ENCODE results near the gene MTG1. TPM values are rescaled to one million over a fixed set of nuclear protein-coding genes. Genes with fewer than 3 reads are reported as not detected.

The MTG1 gene
- total and polyA plus RNA-seq, 2 donors (not counting 1 experiment from before 2014, with no cell fraction given), result 23.9 to 25.3 TPM

DNA sequence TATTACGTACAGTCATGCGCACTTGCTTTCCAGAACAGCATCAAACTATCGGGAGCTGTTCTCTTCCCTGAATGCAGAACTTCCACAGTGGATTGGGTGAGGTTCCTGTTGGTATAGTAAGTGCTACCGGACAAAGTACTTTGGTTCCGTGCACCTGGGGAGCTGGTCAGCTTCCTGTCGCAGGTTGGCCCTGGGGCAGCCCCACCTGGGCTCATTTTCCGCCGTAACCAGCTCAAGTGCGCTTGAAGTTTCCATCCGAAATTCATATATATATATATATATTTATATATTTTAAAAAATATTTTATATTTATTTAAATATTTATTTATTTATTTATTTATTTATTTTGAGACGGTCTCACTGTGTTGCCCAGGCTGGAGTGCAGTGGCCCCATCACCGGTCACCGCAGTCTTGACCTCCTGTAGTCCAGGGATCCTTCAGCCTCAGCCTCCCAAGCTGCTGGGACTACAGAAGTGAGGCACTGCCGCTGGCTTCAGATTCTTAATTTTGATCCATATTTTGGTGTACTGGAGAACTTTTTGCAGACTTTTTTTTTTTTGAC lies 66.3 kb downstream of the MTG1 start:
- Histone ChIP-seq H2AFZ (ENCODE audit: low read length) (no peak overlapping the region), H3K27ac (ENCODE audit: insufficient read depth, low read length) (no peak overlapping the region), H3K4me1 (ENCODE audit: control insufficient read depth, extremely low read depth, insufficient read depth, low read length) (no peaks in the 10 kb centered on the region), H3K27me3 (ENCODE audit: control insufficient read depth, insufficient read depth, low read length) (no peaks in the 10 kb centered on the region), H4K20me1 (ENCODE audit: control insufficient read depth, extremely low read depth, insufficient read depth, low read length) (no peaks in the 10 kb centered on the region), H3K79me2 (ENCODE audit: control insufficient read depth, insufficient read depth, low read length) (no peaks in the 10 kb centered on the region), H3K9ac (ENCODE audit: insufficient read depth, low read length) (no peak overlapping the region), H3K9me3 (ENCODE audit: control insufficient read depth, insufficient read depth, low read depth, low read length) (no peaks in the 10 kb centered on the region), H3K4me2 (ENCODE audit: extremely low read depth, insufficient read depth, low read length) (no peak overlapping the region), H3K4me3 (replicated peaks in 1 of 4; ENCODE audit: control extremely low read depth in 1 of 4, insufficient read depth in 1 of 4, low read depth in 3 of 4, low read length in 4 of 4) (no peak overlapping the region), H3K36me3 (ENCODE audit: control insufficient read depth, insufficient read depth, low read length) (no peaks in the 10 kb centered on the region)
- no peak for TF ChIP-seq EZH2 (IDR thresholded peaks at IDR 0.05; ENCODE audit: low read length, missing control alignments)
- TF ChIP-seq, protein P1, sequence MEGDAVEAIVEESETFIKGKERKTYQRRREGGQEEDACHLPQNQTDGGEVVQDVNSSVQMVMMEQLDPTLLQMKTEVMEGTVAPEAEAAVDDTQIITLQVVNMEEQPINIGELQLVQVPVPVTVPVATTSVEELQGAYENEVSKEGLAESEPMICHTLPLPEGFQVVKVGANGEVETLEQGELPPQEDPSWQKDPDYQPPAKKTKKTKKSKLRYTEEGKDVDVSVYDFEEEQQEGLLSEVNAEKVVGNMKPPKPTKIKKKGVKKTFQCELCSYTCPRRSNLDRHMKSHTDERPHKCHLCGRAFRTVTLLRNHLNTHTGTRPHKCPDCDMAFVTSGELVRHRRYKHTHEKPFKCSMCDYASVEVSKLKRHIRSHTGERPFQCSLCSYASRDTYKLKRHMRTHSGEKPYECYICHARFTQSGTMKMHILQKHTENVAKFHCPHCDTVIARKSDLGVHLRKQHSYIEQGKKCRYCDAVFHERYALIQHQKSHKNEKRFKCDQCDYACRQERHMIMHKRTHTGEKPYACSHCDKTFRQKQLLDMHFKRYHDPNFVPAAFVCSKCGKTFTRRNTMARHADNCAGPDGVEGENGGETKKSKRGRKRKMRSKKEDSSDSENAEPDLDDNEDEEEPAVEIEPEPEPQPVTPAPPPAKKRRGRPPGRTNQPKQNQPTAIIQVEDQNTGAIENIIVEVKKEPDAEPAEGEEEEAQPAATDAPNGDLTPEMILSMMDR (conservative IDR thresholded peaks at IDR 0.05 in 1 of 2, IDR thresholded peaks at IDR 0.05 in 1 of 2; ENCODE audit: low read depth in 1 of 2, low read length in 2 of 2), result no peak
- DNase-seq (ENCODE audit: low read depth in 2 of 2), result no peak

DNA sequence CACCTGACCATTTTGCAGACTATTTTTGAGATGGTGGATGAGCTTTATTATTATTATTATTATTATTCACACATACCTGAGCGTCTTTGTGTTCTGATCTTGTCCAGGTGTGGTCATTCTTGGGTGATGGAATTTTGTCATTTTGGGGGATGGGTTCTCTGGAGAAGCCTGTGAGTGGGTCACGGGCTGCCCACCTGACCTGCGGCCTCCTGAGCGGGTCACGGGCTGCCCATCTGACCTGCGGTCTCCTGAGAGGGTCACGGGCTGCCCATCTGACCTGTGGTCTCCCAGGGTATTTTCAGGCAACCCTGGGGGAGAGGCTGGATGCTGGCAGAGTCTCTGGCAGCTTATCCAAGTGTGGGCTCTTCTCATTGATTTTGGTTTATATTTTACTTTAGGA lies 67.1 kb downstream of the MTG1 start:
- no peak overlapping the region for H3K9ac ChIP-seq (ENCODE audit: insufficient read depth, low read length)
- no peaks in the 10 kb centered on the region for H3K79me2 ChIP-seq (ENCODE audit: control insufficient read depth, insufficient read depth, low read length)
- no peaks in the 10 kb centered on the region for H4K20me1 ChIP-seq (ENCODE audit: control insufficient read depth, extremely low read depth, insufficient read depth, low read length)
- no peaks in the 10 kb centered on the region for H3K9me3 ChIP-seq (ENCODE audit: control insufficient read depth, insufficient read depth, low read depth, low read length)
- no peaks in the 10 kb centered on the region for H3K36me3 ChIP-seq (ENCODE audit: control insufficient read depth, insufficient read depth, low read length)
- no peaks in the 10 kb centered on the region for H3K4me1 ChIP-seq (ENCODE audit: control insufficient read depth, extremely low read depth, insufficient read depth, low read length)
- H3K27ac ChIP-seq (ENCODE audit: insufficient read depth, low read length), result no peak overlapping the region
- no peak for DNase-seq (ENCODE audit: low read depth in 2 of 2)
- H3K4me3 ChIP-seq (replicated peaks in 1 of 4; ENCODE audit: control extremely low read depth in 1 of 4, insufficient read depth in 1 of 4, low read depth in 3 of 4, low read length in 4 of 4), result no peak overlapping the region
- no peak overlapping the region for H3K4me2 ChIP-seq (ENCODE audit: extremely low read depth, insufficient read depth, low read length)
- TF ChIP-seq, protein P1 (conservative IDR thresholded peaks at IDR 0.05 in 1 of 2, IDR thresholded peaks at IDR 0.05 in 1 of 2; ENCODE audit: low read depth in 1 of 2, low read length in 2 of 2), result no peak
- TF ChIP-seq EZH2 (IDR thresholded peaks at IDR 0.05; ENCODE audit: low read length, missing control alignments), result no peak
- no peak overlapping the region for H2AFZ ChIP-seq (ENCODE audit: low read length)
- H3K27me3 ChIP-seq (ENCODE audit: control insufficient read depth, insufficient read depth, low read length), result no peaks in the 10 kb centered on the region

DNA sequence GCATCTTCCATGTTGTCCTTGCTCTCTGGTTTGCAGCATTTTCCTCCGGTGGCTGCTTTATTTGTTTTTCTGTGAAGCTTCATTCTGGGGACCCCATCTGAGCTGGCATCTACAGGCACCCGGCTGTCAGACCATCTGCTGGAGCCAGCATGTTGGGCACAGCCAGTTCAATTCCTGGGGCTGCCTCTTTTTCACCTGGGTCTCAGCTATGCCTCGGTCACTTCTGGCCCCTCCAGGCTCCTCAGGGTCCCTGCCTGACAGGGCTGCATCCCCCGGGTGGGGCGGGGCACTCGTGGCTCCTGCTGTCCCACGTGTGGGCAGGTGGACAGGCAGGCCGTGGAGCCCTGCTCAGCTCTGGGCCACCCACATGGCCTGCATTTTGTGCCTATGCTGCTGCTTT lies 67.9 kb downstream of the MTG1 start:
- Histone ChIP-seq H3K9ac (ENCODE audit: insufficient read depth, low read length) (no peak overlapping the region), H2AFZ (ENCODE audit: low read length) (no peak overlapping the region), H3K4me3 (replicated peaks in 1 of 4; ENCODE audit: control extremely low read depth in 1 of 4, insufficient read depth in 1 of 4, low read depth in 3 of 4, low read length in 4 of 4) (no peak overlapping the region), H3K9me3 (ENCODE audit: control insufficient read depth, insufficient read depth, low read depth, low read length) (no peaks in the 10 kb centered on the region), H3K36me3 (ENCODE audit: control insufficient read depth, insufficient read depth, low read length) (no peaks in the 10 kb centered on the region), H3K79me2 (ENCODE audit: control insufficient read depth, insufficient read depth, low read length) (no peaks in the 10 kb centered on the region), H4K20me1 (ENCODE audit: control insufficient read depth, extremely low read depth, insufficient read depth, low read length) (no peaks in the 10 kb centered on the region), H3K4me2 (ENCODE audit: extremely low read depth, insufficient read depth, low read length) (no peak overlapping the region), H3K4me1 (ENCODE audit: control insufficient read depth, extremely low read depth, insufficient read depth, low read length) (no peaks in the 10 kb centered on the region), H3K27ac (ENCODE audit: insufficient read depth, low read length) (no peak overlapping the region), H3K27me3 (ENCODE audit: control insufficient read depth, insufficient read depth, low read length) (no peaks in the 10 kb centered on the region)
- no peak for TF ChIP-seq EZH2 (IDR thresholded peaks at IDR 0.05; ENCODE audit: low read length, missing control alignments)
- TF ChIP-seq, protein P1 (conservative IDR thresholded peaks at IDR 0.05 in 1 of 2, IDR thresholded peaks at IDR 0.05 in 1 of 2; ENCODE audit: low read depth in 1 of 2, low read length in 2 of 2), result no peak
- DNase-seq (ENCODE audit: low read depth in 2 of 2), result no peak

Data from fibroblast of lung (primary cell).